Endothelial cell (in vitro differentiated cells): ENCODE measurements around the gene ZNF407. TPM values are rescaled to one million over a fixed set of nuclear protein-coding genes. Genes with fewer than 3 reads are reported as not detected.
A peak's percentile ranks its signal among the peaks of the same experiment; 100 is the strongest.

Source experiments
- DNase-seq: peaks from one replicate; pipeline ENCODE4 v3.0.0; 2021; ENCODE audit warnings: low spot score
- H3K27ac Mint-ChIP-seq: one replicate; pipeline ENCODE4 v1.8.0; 2021; ENCODE audit warnings: mixed read lengths, inconsistent platforms; ENCODE audit not compliant: unreplicated experiment
- H3K27me3 Mint-ChIP-seq: one replicate; pipeline ENCODE4 v1.8.0; 2021; ENCODE audit warnings: mild to moderate bottlenecking, moderate library complexity, mixed read lengths, inconsistent platforms; ENCODE audit not compliant: unreplicated experiment
- H3K36me3 Mint-ChIP-seq: one replicate; pipeline ENCODE4 v1.8.0; 2021; ENCODE audit warnings: mild to moderate bottlenecking, low read depth, mixed read lengths, inconsistent platforms; ENCODE audit not compliant: unreplicated experiment
- H3K4me1 Mint-ChIP-seq: one replicate; pipeline ENCODE4 v1.8.0; 2021; ENCODE audit warnings: mild to moderate bottlenecking, mixed read lengths, inconsistent platforms; ENCODE audit not compliant: unreplicated experiment
- H3K4me3 Mint-ChIP-seq: one replicate; pipeline ENCODE4 v1.8.0; 2021; ENCODE audit warnings: mild to moderate bottlenecking, mixed read lengths, inconsistent platforms; ENCODE audit not compliant: unreplicated experiment
- H3K9me3 Mint-ChIP-seq: one replicate; pipeline ENCODE4 v1.8.0; 2021; ENCODE audit warnings: mixed read lengths, inconsistent platforms; ENCODE audit not compliant: unreplicated experiment
- CTCF ChIP-seq: fragments of 200-600 bp; sonication (generic); IDR thresholded peaks from one replicate; pipeline ENCODE4 v1.5.0; 2021; ENCODE audit warnings: antibody characterized with exemption; ENCODE audit not compliant: unreplicated experiment
- total RNA-seq: library from RNA; stranded (reverse); fragmentation: NEBNext Ultra II Directional; extraction: Animal tissue kit (Norgen Biotek cat#: 25700); gene quantifications from one replicate; pipeline ENCODE4 v1.2.1, GENCODE V29; 2021; ENCODE audit not compliant: unreplicated experiment

ZNF407 gene
- total RNA-seq, 1 donor from 2014 or later = 16.8 TPM

- Mint-ChIP-seq H3K27me3 (no peaks in the 10 kb centered on the region), H3K4me1 (no peaks in the 10 kb centered on the region), H3K36me3 (no peaks in the 10 kb centered on the region), H3K27ac (no peak overlapping the region), H3K4me3 (no peak overlapping the region), H3K9me3 (no peaks in the 10 kb centered on the region)
- no peak for TF ChIP-seq CTCF
- no peak for DNase-seq
Observed at GRCh38 chr18:75034937-75035336, 437.3 kb downstream of the ZNF407 start.

- Mint-ChIP-seq H3K4me3 (no peak overlapping the region), H3K4me1 (no peaks in the 10 kb centered on the region), H3K9me3 (no peaks in the 10 kb centered on the region), H3K36me3 (no peaks in the 10 kb centered on the region), H3K27ac (no peak overlapping the region), H3K27me3 (no peaks in the 10 kb centered on the region)
- DNase-seq = no peak
- no peak for TF ChIP-seq CTCF
Observed at GRCh38 chr18:75035928-75036327, 438.3 kb downstream of the ZNF407 start.

DNA sequence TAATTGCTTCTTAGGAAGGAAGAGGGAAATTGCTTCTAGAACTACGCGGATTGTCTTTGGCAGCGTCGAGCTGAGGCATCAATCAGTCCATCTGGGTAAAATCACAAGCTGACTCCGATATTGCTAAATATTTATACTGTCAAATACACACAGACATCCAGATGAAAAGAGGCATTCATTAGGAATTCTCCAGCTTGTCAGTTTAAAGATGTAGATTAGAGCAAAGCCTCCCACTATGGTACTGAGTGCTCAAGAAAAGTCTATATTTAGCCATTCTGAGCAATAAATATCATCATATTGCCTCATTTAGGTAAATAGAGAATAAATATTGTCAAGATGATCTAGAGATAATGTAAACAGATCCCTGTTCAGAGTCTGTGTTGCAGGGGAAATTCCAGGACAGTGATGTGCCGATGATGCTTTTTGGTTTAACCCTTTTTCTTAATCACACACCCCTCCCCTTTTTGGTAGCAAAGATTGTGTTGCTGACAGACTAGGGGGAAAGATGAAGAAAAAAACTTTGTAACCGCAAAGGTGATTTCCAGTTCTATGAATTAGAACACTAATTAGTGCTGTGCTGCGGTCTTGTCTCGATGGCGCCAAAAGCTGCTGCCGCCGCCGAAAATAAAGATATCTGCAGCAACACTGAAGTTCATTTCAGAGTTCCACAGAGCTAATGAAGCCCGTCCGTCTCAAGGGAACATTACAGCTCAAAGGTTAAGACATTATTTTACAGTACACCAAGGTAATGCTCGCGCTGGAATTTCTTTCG lies 439.4 kb downstream of the ZNF407 start:
- DNase-seq = no peak
- no peaks in the 10 kb centered on the region for H3K9me3 Mint-ChIP-seq
- H3K4me1 Mint-ChIP-seq = no peaks in the 10 kb centered on the region
- no peak overlapping the region for H3K4me3 Mint-ChIP-seq
- H3K27ac Mint-ChIP-seq = no peak overlapping the region
- no peak for TF ChIP-seq CTCF
- no peaks in the 10 kb centered on the region for H3K36me3 Mint-ChIP-seq
- no peaks in the 10 kb centered on the region for H3K27me3 Mint-ChIP-seq

DNA sequence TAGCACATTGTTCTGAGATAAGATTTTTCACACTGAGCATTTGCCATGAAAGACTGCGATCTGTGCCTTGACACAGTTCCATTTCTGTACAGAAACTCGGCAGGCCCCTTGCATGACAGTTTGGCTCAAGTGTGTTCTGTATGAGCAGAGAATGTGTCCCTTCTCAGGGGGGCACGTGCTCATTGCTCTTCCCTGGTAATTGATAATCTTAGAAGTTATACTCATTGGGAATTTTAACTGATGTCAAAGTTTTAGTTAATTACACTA lies 440.0 kb downstream of the ZNF407 start:
- DNase-seq = no peak
- no peak for TF ChIP-seq CTCF
- H3K9me3 Mint-ChIP-seq = no peaks in the 10 kb centered on the region
- H3K27ac Mint-ChIP-seq = no peak overlapping the region
- H3K4me1 Mint-ChIP-seq = no peaks in the 10 kb centered on the region
- H3K27me3 Mint-ChIP-seq = no peaks in the 10 kb centered on the region
- H3K4me3 Mint-ChIP-seq = no peak overlapping the region
- no peaks in the 10 kb centered on the region for H3K36me3 Mint-ChIP-seq

- peak; percentile 55 for TF ChIP-seq CTCF
- no peak for DNase-seq
- Mint-ChIP-seq H3K9me3 (no peaks in the 10 kb centered on the region), H3K4me3 (no peak overlapping the region), H3K27ac (no peak overlapping the region), H3K36me3 (no peaks in the 10 kb centered on the region), H3K4me1 (no peaks in the 10 kb centered on the region), H3K27me3 (no peaks in the 10 kb centered on the region)
Observed at GRCh38 chr18:75041586-75041985, 443.9 kb downstream of the ZNF407 start.
